Measurements from ENCODE around the gene STXBP1.

Gene STXBP1

GRCh38 chr9:127700140-127700539 is 88.1 kb downstream of the STXBP1 start:
- no peak for DNase-seq (ENCODE audit: low read depth)
- Histone ChIP-seq H3K4me1 (ENCODE audit: control insufficient read depth, insufficient read depth, low read length) (peaks cover 15% of the 10 kb centered on the region), H3K27me3 (replicated peaks; ENCODE audit: control insufficient read depth, insufficient read depth, low read length) (no peaks in the 10 kb centered on the region)

GRCh38 chr9:127700594-127701255 is 88.6 kb downstream of the STXBP1 start:
- Histone ChIP-seq H3K4me3 (ENCODE audit: low read length) (no peak overlapping the region), H3K4me1 (ENCODE audit: control insufficient read depth, insufficient read depth, low read length) (peaks cover 9% of the 10 kb centered on the region), H3K27me3 (replicated peaks; ENCODE audit: control insufficient read depth, insufficient read depth, low read length) (no peaks in the 10 kb centered on the region), H3K9ac (ENCODE audit: low read length) (no peak overlapping the region), H3K36me3 (ENCODE audit: control insufficient read depth, insufficient read depth, low read length, severe bottlenecking) (no peaks in the 10 kb centered on the region), H3K9me3 (ENCODE audit: control insufficient read depth, low read length) (no peaks in the 10 kb centered on the region)
- DNase-seq (ENCODE audit: low read depth), result no peak

More at GRCh38 chr9:127700140-127700539, 88.1 kb downstream of the STXBP1 start:
- Histone ChIP-seq H3K36me3 (ENCODE audit: control insufficient read depth, insufficient read depth, low read length, severe bottlenecking) (no peaks in the 10 kb centered on the region), H3K9ac (ENCODE audit: low read length) (no peak overlapping the region), H3K9me3 (ENCODE audit: control insufficient read depth, low read length) (no peaks in the 10 kb centered on the region), H3K4me3 (ENCODE audit: low read length) (no peak overlapping the region)

GRCh38 chr9:127703289-127703946 is 91.3 kb downstream of the STXBP1 start:
- H3K9ac ChIP-seq (ENCODE audit: low read length), result no peak overlapping the region
- no peak for DNase-seq (ENCODE audit: low read depth)
- H3K4me1 ChIP-seq (ENCODE audit: control insufficient read depth, insufficient read depth, low read length), result peaks cover 8% of the 10 kb centered on the region
- no peak overlapping the region for H3K4me3 ChIP-seq (ENCODE audit: low read length)
- H3K27me3 ChIP-seq (replicated peaks; ENCODE audit: control insufficient read depth, insufficient read depth, low read length), result no peaks in the 10 kb centered on the region
- no peaks in the 10 kb centered on the region for H3K9me3 ChIP-seq (ENCODE audit: control insufficient read depth, low read length)
- H3K36me3 ChIP-seq (ENCODE audit: control insufficient read depth, insufficient read depth, low read length, severe bottlenecking), result no peaks in the 10 kb centered on the region

DNA sequence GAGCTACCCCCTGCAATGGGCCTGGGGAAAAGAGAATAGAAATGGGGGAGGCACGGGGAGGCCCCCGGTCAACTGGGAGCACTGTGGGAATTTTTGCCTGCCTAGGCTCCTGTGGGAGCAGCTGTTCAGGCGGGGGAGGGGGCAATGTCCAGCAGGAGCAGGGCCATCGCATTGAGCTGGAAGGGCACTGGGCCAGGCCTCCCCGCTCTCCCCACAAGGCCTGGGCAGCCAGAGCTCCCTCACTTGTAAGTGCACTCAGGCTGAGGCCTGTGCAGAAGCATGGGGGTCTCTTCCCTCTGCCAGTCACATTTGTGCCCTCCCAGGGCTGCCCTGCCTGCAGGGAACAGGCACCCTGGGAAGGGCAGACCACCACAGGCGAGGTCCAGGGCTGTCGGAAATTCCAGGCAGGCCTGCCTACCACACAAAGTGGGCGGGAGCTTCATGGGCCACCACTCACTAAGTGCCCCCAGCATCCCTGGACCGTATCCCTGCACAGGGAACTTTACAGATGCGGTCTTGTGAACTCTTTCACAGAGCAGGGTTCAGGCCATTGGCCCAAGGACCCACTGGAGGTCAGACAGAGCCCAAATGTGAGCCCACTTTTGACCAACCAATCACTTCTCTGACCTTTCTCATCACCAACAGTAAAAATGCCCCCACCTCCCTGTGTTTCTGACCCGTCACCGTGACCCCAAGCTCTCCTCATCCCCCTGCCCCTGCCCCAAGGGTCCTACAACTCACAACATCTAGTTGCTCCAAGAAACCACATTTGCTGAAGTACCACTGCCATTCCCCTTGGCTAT is 93.7 kb downstream of the STXBP1 start:
- no peak overlapping the region for H3K4me3 ChIP-seq (ENCODE audit: low read length)
- no peaks in the 10 kb centered on the region for H3K27me3 ChIP-seq (replicated peaks; ENCODE audit: control insufficient read depth, insufficient read depth, low read length)
- no peaks in the 10 kb centered on the region for H3K4me1 ChIP-seq (ENCODE audit: control insufficient read depth, insufficient read depth, low read length)
- H3K36me3 ChIP-seq (ENCODE audit: control insufficient read depth, insufficient read depth, low read length, severe bottlenecking), result no peaks in the 10 kb centered on the region
- no peaks in the 10 kb centered on the region for H3K9me3 ChIP-seq (ENCODE audit: control insufficient read depth, low read length)
- no peak for DNase-seq (ENCODE audit: low read depth)
- H3K9ac ChIP-seq (ENCODE audit: low read length), result no peak overlapping the region

DNA sequence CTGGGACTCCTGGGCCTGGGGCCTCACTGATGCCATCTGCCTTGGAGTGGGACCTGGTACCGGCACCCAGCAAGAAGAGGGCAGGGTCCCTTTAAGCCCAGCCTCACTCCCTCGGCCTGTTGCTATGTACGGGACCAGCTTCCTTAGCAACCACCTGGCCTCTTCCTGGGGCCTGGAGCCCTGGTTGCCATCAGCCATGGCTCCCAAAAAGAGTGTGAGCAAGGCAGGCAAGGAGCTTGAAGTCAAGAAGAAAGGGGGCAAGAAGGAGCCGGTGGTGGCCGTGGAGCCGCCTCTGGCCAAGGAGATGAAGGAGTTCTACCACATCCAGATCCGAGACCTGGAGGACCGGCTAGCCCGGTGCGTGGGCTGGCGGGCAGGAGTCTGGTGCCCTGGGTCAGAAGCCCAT is 94.8 kb downstream of the STXBP1 start, which contains the start of gene CFAP157:
CFAP157 (plus strand) TSS at position 153 of the 406 bp plus-strand sequence; CDS start at position 197, 44 bp downstream.
- no peak within 1 kb of the TSS for H3K4me3 ChIP-seq (ENCODE audit: low read length)
- no peaks in the 10 kb centered on the region for H3K27me3 ChIP-seq (replicated peaks; ENCODE audit: control insufficient read depth, insufficient read depth, low read length)
- no peaks in the 10 kb centered on the region for H3K4me1 ChIP-seq (ENCODE audit: control insufficient read depth, insufficient read depth, low read length)
- H3K9ac ChIP-seq (ENCODE audit: low read length), result no peak within 1 kb of the TSS
- no peak for DNase-seq (ENCODE audit: low read depth)
- no peaks in the 10 kb centered on the region for H3K9me3 ChIP-seq (ENCODE audit: control insufficient read depth, low read length)
- H3K36me3 ChIP-seq (ENCODE audit: control insufficient read depth, insufficient read depth, low read length, severe bottlenecking), result no peaks in the 10 kb centered on the region

DNA sequence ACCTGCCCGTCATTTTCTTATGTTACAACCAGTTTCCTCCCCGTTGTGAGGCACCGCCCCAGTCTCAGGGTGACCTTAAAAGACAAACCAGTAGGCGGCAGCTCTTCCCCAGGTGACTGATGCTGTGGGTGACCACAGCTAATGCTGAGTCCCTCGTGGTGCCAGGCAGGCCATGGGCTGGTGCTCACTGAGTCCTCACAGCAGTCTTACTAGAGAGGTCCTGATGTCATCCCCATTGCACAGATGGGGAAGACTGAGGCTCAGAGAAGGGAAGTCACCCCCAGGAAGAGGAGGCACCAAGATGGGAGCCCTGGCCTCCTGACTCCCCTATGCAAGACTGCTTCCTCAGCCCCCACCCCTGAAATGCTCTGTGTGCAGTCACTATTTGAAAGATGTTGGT is 95.7 kb downstream of the STXBP1 start:
- Histone ChIP-seq H3K27me3 (replicated peaks; ENCODE audit: control insufficient read depth, insufficient read depth, low read length) (no peaks in the 10 kb centered on the region), H3K9ac (ENCODE audit: low read length) (no peak overlapping the region), H3K4me1 (ENCODE audit: control insufficient read depth, insufficient read depth, low read length) (no peaks in the 10 kb centered on the region), H3K4me3 (ENCODE audit: low read length) (no peak overlapping the region), H3K9me3 (ENCODE audit: control insufficient read depth, low read length) (no peaks in the 10 kb centered on the region), H3K36me3 (ENCODE audit: control insufficient read depth, insufficient read depth, low read length, severe bottlenecking) (no peaks in the 10 kb centered on the region)
- no peak for DNase-seq (ENCODE audit: low read depth)

- Histone ChIP-seq H3K4me1 (ENCODE audit: control insufficient read depth, insufficient read depth, low read length) (peaks cover 2% of the 10 kb centered on the region), H3K9me3 (ENCODE audit: control insufficient read depth, low read length) (no peaks in the 10 kb centered on the region), H3K9ac (ENCODE audit: low read length) (no peak overlapping the region), H3K4me3 (ENCODE audit: low read length) (no peak overlapping the region), H3K36me3 (ENCODE audit: control insufficient read depth, insufficient read depth, low read length, severe bottlenecking) (no peaks in the 10 kb centered on the region), H3K27me3 (replicated peaks; ENCODE audit: control insufficient read depth, insufficient read depth, low read length) (no peaks in the 10 kb centered on the region)
- no peak for DNase-seq (ENCODE audit: low read depth)
These were observed 97.0 kb downstream of the STXBP1 start for GRCh38 chr9:127708952-127709587.

GRCh38 chr9:127710204-127710783 is 98.2 kb downstream of the STXBP1 start:
- peaks cover 7% of the 10 kb centered on the region for H3K4me1 ChIP-seq (ENCODE audit: control insufficient read depth, insufficient read depth, low read length)
- no peaks in the 10 kb centered on the region for H3K36me3 ChIP-seq (ENCODE audit: control insufficient read depth, insufficient read depth, low read length, severe bottlenecking)
- DNase-seq (ENCODE audit: low read depth), result no peak
- no peaks in the 10 kb centered on the region for H3K9me3 ChIP-seq (ENCODE audit: control insufficient read depth, low read length)
- H3K9ac ChIP-seq (ENCODE audit: low read length), result no peak overlapping the region
- H3K4me3 ChIP-seq (ENCODE audit: low read length), result no peak overlapping the region
- H3K27me3 ChIP-seq (replicated peaks; ENCODE audit: control insufficient read depth, insufficient read depth, low read length), result no peaks in the 10 kb centered on the region

DNA sequence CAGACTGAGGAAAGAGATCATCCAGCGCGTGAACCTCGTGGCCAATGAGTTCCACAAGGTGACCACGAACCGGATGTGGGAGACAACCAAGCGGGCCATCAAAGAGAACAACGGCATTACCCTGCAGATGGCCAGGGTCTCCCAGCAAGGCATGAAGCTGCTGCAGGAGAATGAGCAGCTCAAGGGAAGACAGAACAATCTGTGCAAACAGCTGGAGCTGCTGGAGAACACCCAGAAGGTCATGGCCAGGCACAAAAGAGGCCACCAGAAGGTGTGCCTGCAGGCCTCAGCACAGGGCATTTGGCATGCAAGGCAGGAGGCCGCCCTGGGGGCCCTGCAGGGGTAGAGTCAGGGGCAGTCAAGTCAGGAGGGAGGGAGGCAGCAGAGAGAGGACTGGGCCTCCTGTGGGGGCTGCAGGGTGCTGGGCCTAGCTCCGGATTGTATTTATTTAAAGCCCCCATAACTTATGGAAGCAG is 99.2 kb downstream of the STXBP1 start:
- Histone ChIP-seq H3K4me3 (ENCODE audit: low read length) (no peak overlapping the region), H3K9ac (ENCODE audit: low read length) (no peak overlapping the region), H3K36me3 (ENCODE audit: control insufficient read depth, insufficient read depth, low read length, severe bottlenecking) (no peaks in the 10 kb centered on the region), H3K9me3 (ENCODE audit: control insufficient read depth, low read length) (no peaks in the 10 kb centered on the region), H3K27me3 (replicated peaks; ENCODE audit: control insufficient read depth, insufficient read depth, low read length) (no peaks in the 10 kb centered on the region), H3K4me1 (ENCODE audit: control insufficient read depth, insufficient read depth, low read length) (peaks cover 11% of the 10 kb centered on the region)
- DNase-seq (ENCODE audit: low read depth), result no peak

DNA sequence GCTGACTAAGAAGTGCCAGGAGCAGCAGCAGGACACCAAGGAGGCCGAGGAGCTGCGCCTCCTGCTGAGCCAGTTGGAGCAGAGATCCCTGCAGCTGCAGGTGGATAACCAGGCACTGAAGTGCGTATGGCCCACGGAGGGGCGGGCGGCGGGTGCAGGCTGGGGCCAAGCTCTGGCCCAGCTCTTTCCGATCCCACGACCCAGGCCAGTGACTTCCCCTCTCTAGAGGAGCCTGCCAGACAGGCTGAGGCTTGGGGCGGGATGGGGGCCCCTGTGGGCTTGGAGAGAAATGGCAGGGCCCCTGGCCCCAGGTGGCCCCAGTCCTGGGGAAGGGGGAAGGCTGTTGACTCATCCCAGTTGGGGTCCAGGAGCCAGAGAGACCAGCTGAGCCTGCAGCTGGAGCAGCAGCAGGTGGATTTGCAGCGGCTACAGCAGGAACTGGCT is 99.8 kb downstream of the STXBP1 start:
- no peaks in the 10 kb centered on the region for H3K27me3 ChIP-seq (replicated peaks; ENCODE audit: control insufficient read depth, insufficient read depth, low read length)
- H3K36me3 ChIP-seq (ENCODE audit: control insufficient read depth, insufficient read depth, low read length, severe bottlenecking), result no peaks in the 10 kb centered on the region
- H3K9ac ChIP-seq (ENCODE audit: low read length), result no peak overlapping the region
- H3K4me3 ChIP-seq (ENCODE audit: low read length), result no peak overlapping the region
- H3K4me1 ChIP-seq (ENCODE audit: control insufficient read depth, insufficient read depth, low read length), result peaks cover 13% of the 10 kb centered on the region
- H3K9me3 ChIP-seq (ENCODE audit: control insufficient read depth, low read length), result no peaks in the 10 kb centered on the region
- no peak for DNase-seq (ENCODE audit: low read depth)

All from adipocyte (in vitro differentiated cells).